Activated CD4-positive, CD25-positive, alpha-beta regulatory T cell treated with anti-CD3 and anti-CD28 coated beads, Interleukin-2, amount 50 U/mL, for 16 hours (primary cell): ENCODE data around the gene RBM20.

ENCODE experiments used
- DNase-seq: peaks from one replicate; pipeline ENCODE4 v3.0.0-alpha.2; 2020; ENCODE audit warnings: low read depth, low spot score

The RBM20 gene

GRCh38 chr10:110868981-110869380, 224.8 kb downstream of the RBM20 start:
- DNase-seq = no peak

- no peak for DNase-seq
Observed at GRCh38 chr10:110870823-110871297, 226.7 kb downstream of the RBM20 start.

GRCh38 chr10:110871298-110872084, 227.4 kb downstream of the RBM20 start, which contains the start of gene PDCD4:
Gene PDCD4, plus strand, starts transcription at chr10:110871928. Its CDS starts 4,100 bp downstream, at chr10:110876028.
- DNase-seq = peak; percentile 83

- DNase-seq = peak; percentile 67
Observed at GRCh38 chr10:110872145-110872983, 228.2 kb downstream of the RBM20 start.

- no peak for DNase-seq
Observed at GRCh38 chr10:110872984-110873923, 229.1 kb downstream of the RBM20 start.

- no peak for DNase-seq
Observed at GRCh38 chr10:110873951-110874350, 229.8 kb downstream of the RBM20 start.

- no peak for DNase-seq
Observed at GRCh38 chr10:110876000-110876399, 231.9 kb downstream of the RBM20 start.

GRCh38 chr10:110876788-110877187, 232.7 kb downstream of the RBM20 start:
- DNase-seq = no peak

- DNase-seq = no peak
Observed at GRCh38 chr10:110880012-110880411, 235.9 kb downstream of the RBM20 start.

- DNase-seq = no peak
Observed at GRCh38 chr10:110881247-110881646, 237.1 kb downstream of the RBM20 start.

GRCh38 chr10:110881905-110882304, 237.8 kb downstream of the RBM20 start:
- DNase-seq = no peak

GRCh38 chr10:110883924-110884323, 239.8 kb downstream of the RBM20 start:
- no peak for DNase-seq

- no peak for DNase-seq
Observed at GRCh38 chr10:110885932-110886674, 242.0 kb downstream of the RBM20 start.

- no peak for DNase-seq
Observed at GRCh38 chr10:110887560-110887959, 243.4 kb downstream of the RBM20 start.
